Measurements from ENCODE around the gene RFX1.

The RFX1 gene

DNA sequence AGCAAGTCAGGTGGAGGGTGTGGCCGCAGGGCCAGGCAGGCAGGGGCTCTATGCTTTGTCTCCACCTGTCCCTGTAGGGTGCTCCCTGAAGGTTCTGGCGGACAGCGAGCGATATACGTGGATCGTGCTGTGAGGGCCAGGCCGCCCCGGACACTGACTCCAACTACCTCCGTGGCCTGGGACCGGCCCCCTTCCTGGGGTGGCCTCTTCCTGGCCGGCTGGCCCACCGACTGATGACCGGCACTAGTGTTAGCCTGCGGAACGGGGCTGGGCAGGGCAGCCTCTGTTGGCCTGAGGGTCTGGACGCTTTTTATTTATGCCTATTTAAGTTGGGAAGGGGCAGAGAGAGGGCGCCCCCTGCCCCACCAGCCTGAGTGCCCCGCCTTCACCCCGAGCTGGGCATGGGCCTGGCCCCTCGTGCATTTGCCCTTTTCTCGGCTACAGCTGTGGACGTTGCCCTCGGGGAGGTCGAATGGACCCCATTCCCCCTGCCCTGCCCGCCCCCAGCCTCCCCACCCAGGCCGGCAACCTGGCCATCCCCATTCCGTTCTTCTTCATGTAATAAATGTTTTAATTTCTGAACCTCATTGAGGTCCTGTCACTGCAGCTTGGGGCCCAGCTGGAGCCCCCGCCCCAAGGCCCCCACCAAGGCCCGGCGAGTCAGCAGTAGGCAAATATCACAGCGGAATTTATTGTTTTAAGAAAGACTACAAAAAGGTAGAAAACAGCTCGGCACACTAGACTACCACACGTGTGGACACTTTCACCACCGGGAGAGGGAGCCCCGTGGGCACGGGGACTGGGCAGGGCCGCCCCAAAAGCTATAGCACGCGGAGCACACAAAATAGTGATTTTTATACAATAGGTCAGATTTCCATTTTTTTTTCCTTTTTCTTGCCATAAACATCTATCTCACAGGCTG lies 45.0 kb downstream of the RFX1 start:
- no peak for DNase-seq

DNA sequence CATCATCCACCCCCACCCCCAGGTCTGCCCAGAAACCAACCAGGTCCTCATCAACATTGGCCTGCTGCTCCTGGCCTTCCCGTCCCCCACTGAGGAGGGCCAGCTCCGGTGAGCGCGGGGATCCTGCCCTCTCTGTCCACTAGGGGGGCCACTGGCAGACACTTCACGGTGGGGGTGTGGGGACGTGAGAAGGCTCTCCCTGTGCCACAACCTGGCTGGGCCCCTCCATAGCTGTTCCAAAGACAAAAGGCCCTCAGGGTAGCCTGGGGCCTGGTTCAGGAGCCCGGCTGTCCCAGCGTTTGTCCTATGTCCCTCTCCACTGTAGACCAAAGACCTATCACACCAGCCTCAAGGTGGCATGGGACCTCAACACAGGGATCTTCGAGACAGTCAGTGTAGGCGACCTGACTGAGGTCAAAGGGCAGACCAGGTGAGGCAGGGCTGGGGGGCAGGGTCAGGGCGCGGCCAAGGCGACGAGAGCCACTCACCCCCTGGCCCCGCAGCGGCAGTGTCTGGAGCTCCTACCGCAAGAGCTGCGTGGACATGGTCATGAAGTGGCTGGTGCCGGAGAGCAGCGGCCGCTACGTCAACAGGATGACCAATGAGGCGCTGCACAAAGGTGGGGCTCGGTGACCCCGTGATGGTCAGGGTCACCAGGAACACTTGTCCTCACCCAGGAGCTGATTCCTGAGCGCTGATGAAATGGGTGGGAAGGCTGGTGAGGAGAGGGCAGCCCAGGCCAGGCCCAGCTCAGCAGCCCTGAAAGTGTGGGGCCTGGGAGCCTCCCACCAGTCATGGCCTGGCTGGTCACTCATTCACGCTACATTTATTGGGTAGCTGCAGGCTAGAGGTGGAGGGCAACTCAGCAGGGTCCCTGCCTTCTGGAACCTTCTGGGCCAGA lies 45.9 kb downstream of the RFX1 start:
- DNase-seq = peak; percentile 50

DNA sequence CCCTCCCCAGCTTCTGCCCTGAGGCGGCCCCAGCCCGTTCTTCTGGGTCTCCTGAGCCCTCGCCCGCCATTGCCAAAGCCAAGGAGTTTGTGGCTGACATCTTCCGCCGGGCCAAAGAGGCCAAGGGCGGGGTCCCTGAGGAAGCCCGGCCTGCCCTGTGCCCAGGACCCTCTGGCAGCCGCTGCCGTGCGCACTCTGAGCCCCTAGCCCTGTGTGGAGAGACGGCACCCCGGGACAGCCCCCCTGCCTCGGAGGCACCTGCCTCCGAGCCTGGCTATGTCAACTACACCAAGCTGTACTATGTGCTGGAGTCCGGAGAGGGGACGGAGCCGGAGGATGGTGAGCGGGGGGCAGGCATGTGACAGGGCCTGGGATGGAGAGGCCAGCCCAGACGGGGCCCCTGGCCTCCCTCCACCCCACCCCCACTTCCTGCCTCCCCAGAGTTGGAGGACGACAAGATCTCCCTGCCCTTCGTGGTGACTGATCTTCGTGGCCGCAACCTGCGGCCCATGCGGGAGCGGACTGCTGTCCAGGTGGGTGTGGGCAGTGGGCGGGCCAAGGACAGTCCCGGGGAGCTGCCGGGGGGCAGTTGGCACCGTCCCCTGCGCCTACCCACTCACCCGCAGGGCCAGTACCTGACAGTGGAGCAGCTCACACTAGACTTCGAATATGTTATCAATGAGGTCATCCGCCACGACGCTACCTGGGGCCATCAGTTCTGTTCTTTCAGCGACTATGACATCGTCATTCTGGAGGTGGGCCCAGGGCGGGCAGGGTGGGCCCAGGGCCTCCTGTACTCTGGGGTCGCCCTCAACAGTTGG lies 46.8 kb downstream of the RFX1 start:
- no peak for DNase-seq

DNA sequence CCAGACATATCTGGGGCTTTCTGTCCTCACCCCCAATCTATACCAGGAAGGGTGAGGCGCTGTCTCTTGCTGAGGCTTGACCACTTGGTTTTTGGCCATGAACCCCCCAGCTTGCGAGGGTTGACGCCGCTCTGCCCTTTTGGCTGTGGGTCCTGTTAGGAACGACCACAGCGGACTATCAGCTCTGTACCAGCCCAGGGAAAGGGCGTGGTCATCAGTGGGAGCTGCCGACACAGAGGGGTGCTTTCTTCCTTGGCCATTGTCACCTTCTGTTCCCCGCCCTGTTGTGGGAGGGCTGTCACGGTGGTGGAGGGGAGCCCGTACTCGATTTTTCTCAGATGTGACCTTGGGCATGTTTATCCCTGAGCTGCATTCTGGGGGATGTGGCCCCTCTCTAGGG lies 48.1 kb downstream of the RFX1 start:
- no peak for DNase-seq

DNA sequence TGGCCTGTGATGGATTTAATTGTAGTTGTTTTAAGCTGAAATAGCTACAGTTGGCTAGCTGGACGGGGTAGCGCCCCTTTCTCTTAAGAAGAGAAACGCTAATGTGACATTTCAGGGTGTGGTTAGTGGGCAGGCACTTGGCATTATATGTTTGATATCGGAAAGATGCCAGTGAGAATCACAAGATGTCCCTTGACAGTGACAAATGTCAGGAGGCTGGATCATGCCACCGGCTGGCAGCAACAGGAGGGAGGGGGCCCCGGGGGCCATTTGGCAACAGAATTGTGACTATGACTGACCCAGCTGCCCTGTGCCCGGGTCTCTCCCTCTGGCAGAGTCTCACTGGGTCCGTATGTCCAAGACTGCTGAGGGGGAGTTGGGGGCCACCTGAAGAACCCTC lies 49.1 kb downstream of the RFX1 start:
- DNase-seq = no peak

DNA sequence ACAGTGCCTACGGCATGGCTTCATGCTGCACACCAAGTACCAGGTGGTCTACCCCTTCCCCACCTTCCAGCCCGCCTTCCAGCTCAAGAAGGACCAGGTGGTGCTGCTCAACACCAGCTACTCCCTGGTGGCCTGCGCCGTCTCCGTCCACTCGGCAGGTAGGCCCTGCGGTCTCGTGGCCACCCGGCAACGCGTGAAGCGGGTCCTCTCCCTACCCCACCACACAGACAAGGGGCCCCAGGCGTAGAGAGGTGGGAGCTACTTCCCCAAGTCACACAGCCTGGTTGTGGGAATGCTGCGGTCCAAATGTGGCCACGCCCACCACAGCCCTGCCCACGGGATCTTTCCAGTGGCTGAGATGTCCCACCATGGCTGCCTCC lies 49.8 kb downstream of the RFX1 start:
- DNase-seq = no peak

GRCh38 chr19:13955662-13956364 lies 50.3 kb downstream of the RFX1 start:
- DNase-seq = no peak

GRCh38 chr19:13954185-13954584 lies 51.9 kb downstream of the RFX1 start:
- no peak for DNase-seq

- DNase-seq = peak; percentile 33
Measured at GRCh38 chr19:13952931-13953531, 53.1 kb downstream of the RFX1 start.

- peak; percentile 98 for DNase-seq
Measured at GRCh38 chr19:13952154-13952930, 53.8 kb downstream of the RFX1 start, which contains the start of gene DCAF15. TSS of gene DCAF15 (plus strand) at chr19:13952509. CDS start at chr19:13952513, 4 bp downstream.

DNA sequence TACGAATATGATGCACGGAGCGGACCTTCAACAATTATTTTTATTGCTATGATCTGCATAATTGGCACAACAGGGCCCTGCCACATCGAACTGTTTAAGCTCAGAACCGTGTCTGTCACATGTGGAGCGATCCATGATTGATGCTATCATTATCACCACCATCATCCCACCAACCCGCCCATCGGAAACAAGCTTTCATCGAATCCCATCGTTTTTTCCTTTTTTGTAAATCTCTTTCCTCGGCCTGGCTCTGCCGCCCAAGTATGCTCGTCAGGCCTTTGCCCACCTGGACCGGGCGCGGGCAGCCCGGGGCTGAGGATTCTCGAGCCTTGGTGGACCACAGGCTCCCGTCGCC lies 54.3 kb downstream of the RFX1 start:
- DNase-seq = no peak

- DNase-seq = no peak
Measured at GRCh38 chr19:13951043-13951442, 55.1 kb downstream of the RFX1 start.

GRCh38 chr19:13946414-13946813 lies 59.7 kb downstream of the RFX1 start:
- DNase-seq = no peak

DNA sequence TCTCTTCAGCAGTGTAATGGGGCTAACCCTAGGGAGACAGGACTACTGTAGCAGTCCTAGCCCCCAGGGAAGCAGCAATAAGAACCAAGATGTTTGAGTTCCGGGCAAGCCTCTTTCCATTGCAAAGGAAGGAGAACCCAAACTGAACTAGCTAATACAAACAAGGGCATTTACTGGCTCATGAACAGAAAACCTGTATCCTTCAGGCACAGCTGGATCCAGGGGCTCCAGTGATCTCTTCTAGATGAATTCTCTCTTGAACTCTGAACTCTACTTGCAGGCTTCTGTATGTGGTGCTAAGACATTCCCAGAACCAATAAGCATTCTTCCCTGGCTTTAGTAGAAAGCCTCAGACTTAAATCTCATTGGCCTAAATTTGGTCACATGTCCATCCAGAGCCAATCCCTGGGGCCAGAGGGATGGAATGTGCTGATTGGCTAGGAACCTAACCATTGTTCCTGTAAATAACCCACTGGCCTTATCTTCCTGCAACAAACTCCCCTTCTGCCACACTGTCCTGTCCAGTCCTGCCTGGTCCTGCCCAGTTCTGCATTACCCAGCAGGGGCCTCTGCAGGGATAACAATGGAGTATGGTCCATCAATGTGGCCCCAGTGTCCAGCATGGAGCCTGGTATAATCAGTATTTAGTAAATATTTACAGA lies 64.0 kb downstream of the RFX1 start:
- DNase-seq = no peak

DNA sequence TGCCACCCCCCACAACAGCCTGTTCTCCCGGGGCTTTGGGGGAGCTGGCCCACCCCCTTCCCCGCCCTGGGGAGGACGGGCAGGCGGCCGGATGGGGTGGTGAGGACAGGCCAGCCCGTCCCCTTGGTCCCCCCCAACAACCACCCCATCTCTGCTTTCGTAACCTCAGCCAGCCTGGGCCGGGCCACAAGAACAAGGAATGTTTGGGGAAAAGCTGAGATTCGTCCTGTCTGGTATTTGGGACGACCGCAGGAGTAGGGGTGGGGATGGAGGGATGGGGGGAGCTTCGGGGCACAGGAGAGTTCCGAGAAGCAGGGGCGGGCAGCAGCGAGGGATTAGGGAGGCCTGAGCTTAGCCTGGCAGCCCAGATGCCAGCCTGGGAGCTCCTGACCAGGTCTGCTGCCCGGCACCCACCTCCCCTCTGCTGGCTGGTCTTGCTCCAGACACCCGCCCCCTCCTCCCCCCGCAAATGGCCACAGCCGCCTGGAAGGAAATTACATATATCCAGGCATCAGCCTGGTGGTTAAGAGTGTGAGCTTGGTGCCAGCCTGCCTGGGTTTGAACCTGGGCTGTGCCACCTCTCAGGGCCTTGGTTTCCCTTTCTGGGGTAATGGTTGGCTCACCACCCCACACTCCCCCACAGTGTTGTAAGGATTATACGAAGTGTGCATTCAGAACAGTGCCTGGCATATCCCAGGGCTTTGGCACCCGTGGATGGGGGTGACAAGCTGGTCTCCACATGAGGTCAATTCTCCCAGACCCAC lies 67.6 kb downstream of the RFX1 start, which contains the start of gene PODNL1:
Gene PODNL1, minus strand, starts transcription at position 117 of the 764 bp plus-strand sequence. CDS start 236 bp downstream, outside the sequence.
- no peak for DNase-seq

DNA sequence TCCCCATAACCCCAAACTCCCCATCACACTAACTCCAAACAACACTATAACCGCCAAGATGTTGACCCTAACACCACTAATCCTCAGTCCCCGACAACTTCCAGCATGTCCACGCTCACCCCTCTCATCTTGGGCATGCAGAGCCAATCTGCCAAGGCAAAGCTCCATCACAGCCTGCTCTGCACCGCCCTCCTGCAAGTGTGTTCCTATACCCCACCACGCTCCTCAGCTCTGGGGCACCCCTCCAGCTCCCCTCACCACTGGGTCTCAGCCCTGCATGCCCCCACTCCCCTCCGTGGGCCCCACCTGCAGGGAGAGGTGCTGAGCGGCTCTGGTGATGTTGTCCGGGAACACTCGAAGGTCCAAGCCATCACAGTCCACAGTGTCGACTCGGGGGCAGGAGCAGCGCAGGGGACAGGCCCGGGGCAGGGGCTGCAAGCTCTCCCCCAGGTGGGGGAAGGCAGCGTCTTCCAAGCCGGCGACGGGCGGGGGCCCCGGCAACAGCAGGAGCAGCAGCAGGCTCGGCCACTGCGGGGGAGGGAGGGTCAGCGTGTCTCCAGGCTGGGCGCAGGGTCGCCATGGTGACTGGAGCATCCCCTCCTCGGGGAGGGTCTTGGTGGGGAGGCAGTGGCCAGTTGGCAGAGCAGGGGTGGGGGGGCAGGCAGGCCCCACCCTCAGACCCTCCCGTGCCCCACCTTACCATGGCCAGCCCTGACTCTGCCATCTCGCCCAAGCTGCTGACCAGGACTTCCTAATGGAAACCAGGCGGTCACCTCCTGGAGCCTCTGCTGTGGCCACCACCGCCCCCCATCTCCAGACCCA lies 68.4 kb downstream of the RFX1 start:
- no peak for DNase-seq

- DNase-seq = no peak
Measured at GRCh38 chr19:13935765-13936510, 70.2 kb downstream of the RFX1 start.

GRCh38 chr19:13934785-13935109 lies 71.4 kb downstream of the RFX1 start:
- DNase-seq = no peak
